GM23338 (cell line): ENCODE measurements around the gene OR10K2. TPM values are rescaled to one million over a fixed set of nuclear protein-coding genes. Genes with fewer than 3 reads are reported as not detected.

Experiments used
- EZH2phosphoT487 ChIP-seq: fragments of 200-600 bp; sonication (generic); IDR thresholded peaks from one replicate; pipeline ENCODE4 v1.8.1; 2018; ENCODE audit warnings: antibody characterized with exemption; ENCODE audit not compliant: unreplicated experiment
- JUNB ChIP-seq: IDR thresholded peaks from one replicate; pipeline ENCODE4 v1.6.1; 2016; ENCODE audit warnings: antibody characterized with exemption; ENCODE audit not compliant: unreplicated experiment
- REST ChIP-seq: IDR thresholded peaks from one replicate; pipeline ENCODE4 v1.6.1; 2018; ENCODE audit warnings: antibody characterized with exemption; ENCODE audit not compliant: unreplicated experiment
- STAT1 ChIP-seq: IDR thresholded peaks from one replicate; pipeline ENCODE4 v1.6.1; 2016; ENCODE audit warnings: antibody characterized with exemption; ENCODE audit not compliant: unreplicated experiment
- polyA plus RNA-seq: library from polyadenylated mRNA; unstranded; fragments of >200 nt; fragmentation: Nextera tagmentation; extraction: Ambion mirVana; gene quantifications from 2 replicates; pipeline ENCODE4 v1.2.1, GENCODE V29; 2016
- total RNA-seq: library from RNA; depleted of rRNA; stranded (reverse); fragments of >200 nt; shearing (Covaris generic); gene quantifications from 2 replicates; pipeline ENCODE4 v1.2.3, GENCODE V29; 2014; rRNA removed

The OR10K2 gene
- total and polyA plus RNA-seq, 2 experiments from 2014 or later = not detected

GRCh38 chr1:158371188-158371953 is 54.7 kb downstream of the OR10K2 start (continued):
- TF ChIP-seq REST (no peak), EZH2phosphoT487 (no peak), JUNB (no peak), STAT1 (no peak)

Other genes starting within 250 kb of the OR10K2 start
- gene CD1D, start 245.3 kb downstream of the OR10K2 start, total RNA-seq = 1.3 and 2.7 TPM in 2 replicates
- 1.5 and 1.7 TPM in 2 replicates for gene CD1D, start 245.3 kb downstream of the OR10K2 start, polyA plus RNA-seq
- not detected in 2 replicates for gene CD1A, start 171.8 kb downstream of the OR10K2 start, total RNA-seq
- not detected in 2 replicates for gene CD1A, start 171.8 kb downstream of the OR10K2 start, polyA plus RNA-seq
- gene CD1C, start 136.3 kb downstream of the OR10K2 start, total RNA-seq = 0.16 TPM in 1 of 2 replicates, not detected in the other
- gene CD1C, start 136.3 kb downstream of the OR10K2 start, polyA plus RNA-seq = 0.30 TPM in 1 of 2 replicates, not detected in the other
- gene CD1B, start 94.7 kb downstream of the OR10K2 start, total RNA-seq = not detected in 2 replicates
- not detected in 2 replicates for gene CD1B, start 94.7 kb downstream of the OR10K2 start, polyA plus RNA-seq
- gene CD1E, start 72.3 kb downstream of the OR10K2 start, total RNA-seq = not detected in 2 replicates
- not detected in 2 replicates for gene CD1E, start 72.3 kb downstream of the OR10K2 start, polyA plus RNA-seq
- gene OR10T2, start 26.8 kb downstream of the OR10K2 start, total RNA-seq = not detected in 2 replicates
- gene OR10T2, start 26.8 kb downstream of the OR10K2 start, polyA plus RNA-seq = not detected in 2 replicates
- not detected in 2 replicates for gene OR10K1, start 35.6 kb upstream of the OR10K2 start, total RNA-seq
- gene OR10K1, start 35.6 kb upstream of the OR10K2 start, polyA plus RNA-seq = not detected in 2 replicates
- gene OR10R2, start 46.0 kb upstream of the OR10K2 start, total RNA-seq = not detected in 2 replicates
- not detected in 2 replicates for gene OR10R2, start 46.0 kb upstream of the OR10K2 start, polyA plus RNA-seq
- not detected in 2 replicates for gene OR6Y1, start 128.2 kb upstream of the OR10K2 start, total RNA-seq
- not detected in 2 replicates for gene OR6Y1, start 128.2 kb upstream of the OR10K2 start, polyA plus RNA-seq
- gene OR6P1, start 144.3 kb upstream of the OR10K2 start, total RNA-seq = not detected in 2 replicates
- gene OR6P1, start 144.3 kb upstream of the OR10K2 start, polyA plus RNA-seq = not detected in 2 replicates
- gene OR10X1, start 153.7 kb upstream of the OR10K2 start, total RNA-seq = not detected in 2 replicates
- not detected in 2 replicates for gene OR10X1, start 153.7 kb upstream of the OR10K2 start, polyA plus RNA-seq
- not detected in 2 replicates for gene OR10Z1, start 179.0 kb upstream of the OR10K2 start, total RNA-seq
- gene OR10Z1, start 179.0 kb upstream of the OR10K2 start, polyA plus RNA-seq = not detected in 2 replicates